Esophagus squamous epithelium (tissue), 4 donors: ENCODE data around the gene TRAPPC2.

ENCODE experiments used
- CTCF ChIP-seq, 6 experiments: fragments of 450-650 bp in 4 of 6; fragments of 200-600 bp in 2 of 6; sonication (generic) in 2 of 6; IDR thresholded peaks; one replicate each; pipeline ENCODE4 v1.5.1; 2016 to 2019; ENCODE audit warnings: antibody characterized with exemption in 6 of 6, mild to moderate bottlenecking in 4 of 6, moderate library complexity in 4 of 6
- POLR2A ChIP-seq, 4 donors: fragments of 450-650 bp; IDR thresholded peaks; one replicate each; pipeline ENCODE4 v1.6.1; 2017; ENCODE audit warnings: antibody characterized with exemption in 4 of 4, mild to moderate bottlenecking in 4 of 4, moderate library complexity in 3 of 4

DNA sequence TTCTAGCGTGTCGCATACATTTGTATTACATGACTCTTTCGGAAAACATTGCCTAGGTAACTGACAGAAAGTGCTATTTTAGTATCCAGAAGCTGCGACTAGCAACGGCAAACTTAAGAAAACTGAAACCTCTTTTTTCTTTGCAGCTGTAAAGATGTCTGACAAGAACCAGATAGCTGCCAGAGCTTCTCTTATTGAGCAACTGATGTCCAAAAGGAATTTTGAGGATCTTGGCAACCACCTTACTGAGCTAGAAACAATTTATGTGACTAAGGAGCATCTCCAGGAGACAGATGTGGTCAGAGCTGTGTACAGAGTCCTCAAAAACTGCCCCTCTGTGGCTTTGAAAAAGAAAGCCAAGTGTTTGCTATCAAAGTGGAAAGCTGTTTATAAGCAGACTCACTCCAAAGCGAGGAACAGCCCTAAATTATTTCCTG, 72.0 kb downstream of the TRAPPC2 start:
- no peak for TF ChIP-seq CTCF (IDR thresholded peaks at IDR 0.05)
- TF ChIP-seq POLR2A (IDR thresholded peaks at IDR 0.05) = no peak
